IMR-90 (cell line): Measurements from ENCODE around the gene CBX6. TPM values are rescaled to one million over a fixed set of nuclear protein-coding genes. Genes with fewer than 3 reads are reported as not detected.

Experiments
- ATAC-seq: fragments of 200-7000 bp; cut with Tn5 transposase; 2 replicates; pipeline ENCODE4 v1.9.1; 2020; ENCODE audit warnings: low read depth, mild to moderate bottlenecking, moderate library complexity
- BruUV-seq: library from RNA; stranded (reverse); fragments of 400-500 nt; replicated peaks from 2 replicates; lab custom pipeline; 2021; lab: Mats Ljungman, UMichigan
- CTCF ChIA-PET: fragments of 300-600 bp; formaldehyde crosslinking; extraction: SDS; loops from one replicate; lab custom pipeline; 2021; ENCODE audit warnings: antibody characterized with exemption; lab: Yijun Ruan, JAX
- POLR2A ChIA-PET: fragments of 300-600 bp; sonication (Branson Sonifier 250); formaldehyde crosslinking; loops from one replicate; lab custom pipeline; 2022; ENCODE audit warnings: antibody characterized with exemption; ENCODE audit not compliant: unreplicated experiment; lab: Charles Lee
- DNase-seq: peaks from one replicate; pipeline ENCODE4 v3.0.0; 2013
- H2AFZ ChIP-seq: replicated peaks from 2 replicates; pipeline ENCODE3; 2013; ENCODE audit warnings: low read length, mild to moderate bottlenecking; ENCODE audit not compliant: poor library complexity
- H2AK5ac ChIP-seq: 2 replicates; pipeline ENCODE4 v1.6.1; 2013; ENCODE audit warnings: low read depth, low read length, inconsistent platforms
- H2AK9ac ChIP-seq: replicated peaks from 2 replicates; pipeline ENCODE3; 2013; ENCODE audit warnings: mild to moderate bottlenecking, low read depth, low read length, moderate library complexity; ENCODE audit not compliant: poor library complexity
- H2BK120ac ChIP-seq: 2 replicates; pipeline ENCODE4 v1.6.1; 2013; ENCODE audit warnings: low read depth, low read length, inconsistent platforms
- H2BK15ac ChIP-seq: 3 replicates; pipeline ENCODE4 v1.6.1; 2013; ENCODE audit warnings: low read depth, low read length, inconsistent platforms
- H2BK20ac ChIP-seq: 2 replicates; pipeline ENCODE4 v1.6.1; 2013; ENCODE audit warnings: low read depth, mild to moderate bottlenecking, inconsistent platforms, low read length, moderate library complexity
- H2BK5ac ChIP-seq: 2 replicates; pipeline ENCODE4 v1.6.1; 2013; ENCODE audit warnings: mild to moderate bottlenecking, low read depth, low read length, inconsistent platforms; ENCODE audit not compliant: poor library complexity, severe bottlenecking
- H3K14ac ChIP-seq: replicated peaks from 2 replicates; pipeline ENCODE4 v1.6.1; 2013; ENCODE audit warnings: low read depth, low read length, inconsistent platforms
- H3K18ac ChIP-seq: 2 replicates; pipeline ENCODE4 v1.6.1; 2013; ENCODE audit warnings: low read depth, low read length, control low read depth
- H3K23ac ChIP-seq: 2 replicates; pipeline ENCODE4 v1.6.1; 2013; ENCODE audit warnings: low read depth, low read length, inconsistent platforms
- H3K27ac ChIP-seq: 2 replicates; pipeline ENCODE4 v1.5.1; 2013; ENCODE audit warnings: mild to moderate bottlenecking, control low read depth, low read length; ENCODE audit not compliant: insufficient read depth
- H3K27me3 ChIP-seq: 2 replicates; pipeline ENCODE4 v1.6.1; 2013; ENCODE audit warnings: low read length; ENCODE audit not compliant: control insufficient read depth, insufficient read depth
- H3K36me3 ChIP-seq: 2 replicates; pipeline ENCODE4 v1.6.1; 2013; ENCODE audit warnings: low read length, mixed read lengths; ENCODE audit not compliant: control insufficient read depth, insufficient read depth
- H3K4ac ChIP-seq: 2 replicates; pipeline ENCODE4 v1.6.1; 2013; ENCODE audit warnings: low read depth, low read length, inconsistent platforms
- H3K4me1 ChIP-seq: 2 replicates; pipeline ENCODE4 v1.6.1; 2013; ENCODE audit warnings: low read length, mixed read lengths; ENCODE audit not compliant: control insufficient read depth, insufficient read depth
- H3K4me2 ChIP-seq: 2 replicates; pipeline ENCODE4 v1.6.1; 2013; ENCODE audit warnings: low read depth, mild to moderate bottlenecking, control low read depth, low read length, moderate library complexity
- H3K4me3 ChIP-seq: 2 replicates; pipeline ENCODE4 v1.5.1; 2013; ENCODE audit warnings: low read depth, mild to moderate bottlenecking, control low read depth, low read length, moderate library complexity; ENCODE audit not compliant: insufficient read depth
- H3K56ac ChIP-seq: 2 replicates; pipeline ENCODE4 v1.6.1; 2013; ENCODE audit warnings: low read length, inconsistent platforms; ENCODE audit not compliant: insufficient read depth; ENCODE audit errors: extremely low read depth
- H3K79me1 ChIP-seq, 2 experiments: 2 replicates each; pipeline ENCODE4 v1.6.1; 2013; ENCODE audit warnings: low read length in 2 of 2, inconsistent platforms in 1 of 2, low read depth in 1 of 2
- H3K9ac ChIP-seq: 2 replicates; pipeline ENCODE4 v1.6.1; 2013; ENCODE audit warnings: low read depth, low read length, control low read depth
- H3K9me1 ChIP-seq: 2 replicates; pipeline ENCODE4 v1.6.1; 2013; ENCODE audit warnings: low read length, inconsistent platforms; ENCODE audit not compliant: insufficient read depth
- H3K9me3 ChIP-seq: 2 replicates; pipeline ENCODE4 v1.6.1; 2013; ENCODE audit warnings: low read length; ENCODE audit not compliant: control insufficient read depth, insufficient read depth
- H4K20me1 ChIP-seq: 2 replicates; pipeline ENCODE4 v1.6.1; 2013; ENCODE audit warnings: low read length, inconsistent platforms; ENCODE audit not compliant: insufficient read depth
- H4K5ac ChIP-seq: 2 replicates; pipeline ENCODE4 v1.6.1; 2013; ENCODE audit warnings: mild to moderate bottlenecking, low read depth, low read length, control low read depth
- H4K8ac ChIP-seq, 2 experiments: 2 replicates each; pipeline ENCODE4 v1.6.1; 2013; ENCODE audit warnings: low read depth in 2 of 2, low read length in 2 of 2, control low read depth in 1 of 2, inconsistent platforms in 1 of 2
- H4K91ac ChIP-seq: 2 replicates; pipeline ENCODE4 v1.6.1; 2013; ENCODE audit warnings: low read depth, low read length, inconsistent platforms; ENCODE audit not compliant: insufficient read depth
- BHLHE40 ChIP-seq: fragments of 150-350 bp; IDR thresholded peaks from 2 replicates; pipeline ENCODE4 v1.6.1; 2016; ENCODE audit warnings: mild to moderate bottlenecking, low read depth, low read length
- CHD1 ChIP-seq: IDR thresholded peaks from 2 replicates; pipeline ENCODE4 v1.6.1; 2012; ENCODE audit warnings: low read depth, low read length, improper control_type of control experiment
- CTCF ChIP-seq: conservative IDR thresholded peaks from 2 replicates; pipeline ENCODE4 v1.5.1; 2012; ENCODE audit warnings: mild to moderate bottlenecking, low read depth, low read length, improper control_type of control experiment
- ELK1 ChIP-seq: fragments of 150-350 bp; IDR thresholded peaks from 2 replicates; pipeline ENCODE4 v1.6.1; 2016; ENCODE audit warnings: low read depth, mild to moderate bottlenecking, low read length, moderate library complexity, borderline replicate concordance
- FOS ChIP-seq: fragments of 150-350 bp; IDR thresholded peaks from 2 replicates; pipeline ENCODE4 v1.6.1; 2016; ENCODE audit warnings: low read depth, low read length
- MAFK ChIP-seq: IDR thresholded peaks from 2 replicates; pipeline ENCODE4 v1.6.1; 2012; ENCODE audit warnings: low read depth, low read length, improper control_type of control experiment
- MAZ ChIP-seq: IDR thresholded peaks from 2 replicates; pipeline ENCODE4 v1.6.1; 2012; ENCODE audit warnings: low read depth, mild to moderate bottlenecking, low read length, improper control_type of control experiment, moderate library complexity, borderline replicate concordance
- NFE2L2 ChIP-seq: fragments of 150-350 bp; IDR thresholded peaks from 2 replicates; pipeline ENCODE4 v1.6.1; 2016; ENCODE audit warnings: low read depth, mild to moderate bottlenecking, low read length
- RAD21 ChIP-seq: IDR thresholded peaks from 2 replicates; pipeline ENCODE4 v1.6.1; 2012; ENCODE audit warnings: low read length, improper control_type of control experiment
- RCOR1 ChIP-seq: IDR thresholded peaks from 2 replicates; pipeline ENCODE4 v1.6.1; 2012; ENCODE audit warnings: mild to moderate bottlenecking, low read length, improper control_type of control experiment; ENCODE audit not compliant: insufficient replicate concordance
- RFX5 ChIP-seq: IDR thresholded peaks from 2 replicates; pipeline ENCODE4 v1.8.0; 2012; ENCODE audit warnings: low read depth, mild to moderate bottlenecking, low read length, moderate library complexity
- WGBS, 2 experiments: methylation state at CpG; one replicate each; pipeline versions ENCODE4 v1.1.5 to v1.1.7; 2013; ENCODE audit warnings: missing lambda C conversion rate in 2 of 2; ENCODE audit not compliant: insufficient read length in 1 of 2; ENCODE audit errors: extremely low coverage in 2 of 2; 5-methylcytosine and 5-hydroxymethylcytosine counted together
- dilution Hi-C: fragments of 300-500 bp; cut with HindIII; formaldehyde crosslinking; loops from one replicate; pipeline ENCODE4 v1.14.3; 2018; ENCODE audit warnings: low sequenced_read_pairs; ENCODE audit not compliant: unreplicated experiment
- in situ Hi-C: fragments of 300-500 bp; cut with MboI; formaldehyde crosslinking; loops from 3 replicates; pipeline ENCODE4 v1.14.3; 2019; ENCODE audit warnings: low sequenced_read_pairs, inconsistent platforms, mixed read lengths
- intact Hi-C: fragments of 100-400 bp; cut with micrococcal nuclease; formaldehyde crosslinking; loops from 2 replicates; pipeline ENCODE4 v1.10.0; 2022
- polyA plus RNA-seq, 3 experiments: library from polyadenylated mRNA; depleted of rRNA; stranded (reverse); fragments of >200 nt; gene quantifications; 2 replicates each; pipeline ENCODE4 v1.2.3, GENCODE V29; 2012; ENCODE audit warnings: low replicate concordance in 1 of 3
- total RNA-seq: library from RNA; depleted of rRNA; stranded (reverse); fragments of >200 nt; gene quantifications from 2 replicates; pipeline ENCODE4 v1.2.3, GENCODE V29; 2012

The CBX6 gene
- total and polyA plus RNA-seq, 2 of the 4 experiments (the other 2 are of a cell fraction) = 15.2 to 19.0 TPM

- Histone ChIP-seq H3K56ac (no peak overlapping the region), H3K27me3 (no peaks in the 10 kb centered on the region; the same call in 1 of the 2 replicates), H2BK5ac (no peak overlapping the region), H2BK15ac (no peak overlapping the region), H3K9ac (no peak overlapping the region), H3K9me3 (peaks cover 2% of the 10 kb centered on the region; the same call in 1 of the 2 replicates), H2BK120ac (no peak overlapping the region), H4K8ac (no peak overlapping the region), H4K5ac (no peak overlapping the region), H2AK5ac (no peak overlapping the region), H4K91ac (no peak overlapping the region), H3K4ac (no peak overlapping the region), H3K36me3 (no peaks in the 10 kb centered on the region), H3K14ac (no peak overlapping the region), H2BK20ac (no peak overlapping the region), H2AK9ac (no peak overlapping the region), H3K4me3 (no peak overlapping the region), H4K20me1 (no peaks in the 10 kb centered on the region), H3K27ac (no peak overlapping the region), H2AFZ (no peak overlapping the region), H3K9me1 (peaks cover 16% of the 10 kb centered on the region), H3K4me1 (peaks cover 14% of the 10 kb centered on the region), H3K18ac (no peak overlapping the region), H3K23ac (no peak overlapping the region), H3K79me1 (no peaks in the 10 kb centered on the region), H3K4me2 (no peak overlapping the region)
- no peak for TF ChIP-seq RCOR1
- no peak for TF ChIP-seq RFX5
- no peak for TF ChIP-seq RAD21
- TF ChIP-seq CHD1 = no peak
- no peak for TF ChIP-seq CTCF
- TF ChIP-seq MAFK = no peak
- TF ChIP-seq NFE2L2 = no peak
- no peak for TF ChIP-seq FOS
- no peak for TF ChIP-seq ELK1
- TF ChIP-seq BHLHE40 = no peak
- no peak for TF ChIP-seq MAZ
- intact Hi-C loops (no loop called here), in situ Hi-C loops (loop anchor here (5.0 kb wide), 1 partner anchor 122 kb away; no protein-coding TSS in a partner anchor), dilution Hi-C loops (no loop called here)
- ChIA-PET POLR2A (no interaction called here), CTCF (interaction anchor here (0.6 kb wide), 1 partner anchor 10 kb away, joined by 3 read pairs; no protein-coding TSS in a partner anchor)
- no peak for ATAC-seq
- BruUV-seq = no TSS peak
- DNase-seq = no peak
- no CpG with 5 or more reads among the region's 5 CpGs for WGBS, 2 experiments
Measured at GRCh38 chr22:38879961-38880360, 7.9 kb upstream of the CBX6 start.
